PC-9 (cell line): ENCODE data around the gene CD48. TPM values are rescaled to one million over a fixed set of nuclear protein-coding genes. Genes with fewer than 3 reads are reported as not detected.
"Not testable (repeated sequence)": the region's sequence is repeated elsewhere in the genome, so short reads cannot be mapped to it uniquely, and the experiment has no call there.

Experiments used
- BruUV-seq: library from RNA; stranded (reverse); fragments of 400-500 nt; replicated peaks from 2 replicates; lab custom pipeline; 2021; lab: Mats Ljungman, UMichigan
- CTCF ChIA-PET: fragments of 300-600 bp; sonication (Branson Sonifier 250); formaldehyde crosslinking; loops from one replicate; lab custom pipeline; 2022; ENCODE audit warnings: antibody characterized with exemption; lab: Charles Lee
- POLR2A ChIA-PET: fragments of 300-600 bp; sonication (Branson Sonifier 250); formaldehyde crosslinking; loops from one replicate; lab custom pipeline; 2022; ENCODE audit warnings: antibody characterized with exemption; ENCODE audit not compliant: unreplicated experiment; lab: Charles Lee
- DNase-seq, 2 experiments: peaks; one replicate each; pipeline versions ENCODE4 v3.0.0 to v3.0.0-alpha.2; 2015 to 2022; ENCODE audit warnings: mixed read lengths in 1 of 2
- H2AFZ ChIP-seq: fragments of 200-600 bp; sonication (generic); 2 replicates; pipeline ENCODE4 v1.8.1; 2017; ENCODE audit warnings: antibody characterized with exemption
- H3F3A ChIP-seq: fragments of 200-600 bp; sonication (generic); 2 replicates; pipeline ENCODE4 v1.8.1; 2017; ENCODE audit warnings: antibody characterized with exemption, mild to moderate bottlenecking, low read depth; ENCODE audit not compliant: insufficient read depth
- H3K27ac ChIP-seq: fragments of 200-600 bp; sonication (generic); 2 replicates; pipeline ENCODE4 v1.6.1; 2016; ENCODE audit warnings: mixed run types
- H3K27me3 ChIP-seq: fragments of 200-600 bp; sonication (generic); 2 replicates; pipeline ENCODE4 v1.6.1; 2016; ENCODE audit warnings: low read depth, mixed run types; ENCODE audit not compliant: insufficient read depth
- H3K36me3 ChIP-seq: fragments of 200-600 bp; sonication (generic); 2 replicates; pipeline ENCODE4 v1.6.1; 2016; ENCODE audit warnings: low read depth, mixed run types
- H3K4me1 ChIP-seq: fragments of 200-600 bp; sonication (generic); replicated peaks from 2 replicates; pipeline ENCODE4 v1.6.1; 2016; ENCODE audit warnings: mixed run types; ENCODE audit not compliant: insufficient read depth
- H3K4me2 ChIP-seq: fragments of 200-600 bp; sonication (generic); 2 replicates; pipeline ENCODE4 v1.6.1; 2017; ENCODE audit warnings: mixed run types
- H3K4me3 ChIP-seq: fragments of 200-600 bp; sonication (generic); 2 replicates; pipeline ENCODE4 v1.6.1; 2016; ENCODE audit warnings: mixed run types
- H3K79me2 ChIP-seq: fragments of 200-600 bp; sonication (generic); 2 replicates; pipeline ENCODE4 v1.6.1; 2017; ENCODE audit warnings: low read depth, mixed run types
- H3K9me2 ChIP-seq: fragments of 200-600 bp; sonication (generic); 2 replicates; pipeline ENCODE4 v1.8.1; 2017; ENCODE audit warnings: mild to moderate bottlenecking; ENCODE audit not compliant: insufficient read depth
- H3K9me3 ChIP-seq: fragments of 200-600 bp; sonication (generic); 2 replicates; pipeline ENCODE4 v1.8.1; 2016; ENCODE audit warnings: low read depth; ENCODE audit not compliant: insufficient read depth
- H4K20me1 ChIP-seq: fragments of 200-600 bp; sonication (generic); 2 replicates; pipeline ENCODE4 v1.8.1; 2017; ENCODE audit not compliant: insufficient read depth
- EZH2 ChIP-seq: fragments of 200-600 bp; sonication (generic); IDR thresholded peaks from 2 replicates; pipeline ENCODE4 v1.8.0; 2017; ENCODE audit warnings: antibody characterized with exemption, low read depth
- intact Hi-C: fragments of 100-400 bp; cut with micrococcal nuclease; formaldehyde crosslinking; loops from one replicate; pipeline ENCODE4 v1.10.0; 2022; ENCODE audit not compliant: unreplicated experiment
- total RNA-seq: library from RNA; stranded (reverse); gene quantifications from 2 replicates; pipeline ENCODE4 v1.2.3, GENCODE V29; 2021
- TF ChIP-seq, protein P1 (sequence below): fragments of 200-600 bp; sonication (generic); conservative IDR thresholded peaks from 2 replicates; pipeline ENCODE4 v1.6.1; 2017; ENCODE audit warnings: mixed run types, antibody characterized with exemption, mild to moderate bottlenecking, moderate library complexity

CD48 gene
- total RNA-seq, 1 experiment from 2014 or later, result not detected

DNA sequence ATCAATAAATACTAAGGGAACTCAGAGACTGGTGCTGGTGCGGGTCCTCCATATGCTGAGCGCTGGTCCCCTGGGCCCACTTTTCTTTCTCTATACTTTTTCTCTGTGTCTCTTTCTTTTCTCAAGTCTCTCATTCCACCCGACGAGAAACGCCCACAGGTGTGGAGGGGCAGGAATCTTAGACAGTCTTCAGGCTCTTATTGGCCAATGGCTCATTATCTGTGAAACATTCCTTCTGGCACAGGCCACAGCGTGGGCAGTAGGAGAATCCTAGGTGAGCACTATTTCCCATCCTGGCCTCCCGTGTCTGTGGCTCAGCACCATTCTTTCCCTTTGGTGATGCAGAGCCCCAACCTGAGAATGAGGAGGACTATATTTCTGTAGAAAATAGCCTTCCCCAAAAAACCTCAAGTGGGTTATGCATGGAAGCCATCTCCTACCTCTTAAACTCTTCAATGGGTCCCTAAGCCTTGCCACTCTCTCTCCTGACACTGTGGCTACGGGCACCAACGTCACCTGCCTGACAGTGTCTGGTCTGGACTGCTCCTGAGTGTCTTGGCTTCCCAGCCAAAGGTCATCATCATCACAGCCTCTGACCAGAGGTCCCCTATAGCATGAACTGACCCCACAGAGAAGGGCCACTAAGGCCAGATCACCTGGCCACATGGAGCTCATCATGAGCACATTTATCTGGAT, 58.5 kb downstream of the CD48 start:
- H4K20me1 ChIP-seq, result no peaks in the 10 kb centered on the region
- H3K79me2 ChIP-seq, result no peaks in the 10 kb centered on the region
- POLR2A ChIA-PET, result no interaction called here
- peaks cover 71% of the 10 kb centered on the region for H3K27me3 ChIP-seq
- no peak overlapping the region for H3K27ac ChIP-seq
- no peak overlapping the region for H3K4me3 ChIP-seq
- intact Hi-C loops, result no loop called here
- H3K9me3 ChIP-seq, result no peaks in the 10 kb centered on the region
- no peaks in the 10 kb centered on the region for H3K4me1 ChIP-seq
- DNase-seq, result no peak
- no peaks in the 10 kb centered on the region for H3K36me3 ChIP-seq
- H2AFZ ChIP-seq, result no peak overlapping the region
- no peaks in the 10 kb centered on the region for H3F3A ChIP-seq
- CTCF ChIA-PET, result no interaction called here
- H3K4me2 ChIP-seq, result no peak overlapping the region
- BruUV-seq, result no TSS peak
- no peaks in the 10 kb centered on the region; the same call in 1 of the 2 replicates for H3K9me2 ChIP-seq
- no peak for TF ChIP-seq EZH2
- TF ChIP-seq, protein P1, sequence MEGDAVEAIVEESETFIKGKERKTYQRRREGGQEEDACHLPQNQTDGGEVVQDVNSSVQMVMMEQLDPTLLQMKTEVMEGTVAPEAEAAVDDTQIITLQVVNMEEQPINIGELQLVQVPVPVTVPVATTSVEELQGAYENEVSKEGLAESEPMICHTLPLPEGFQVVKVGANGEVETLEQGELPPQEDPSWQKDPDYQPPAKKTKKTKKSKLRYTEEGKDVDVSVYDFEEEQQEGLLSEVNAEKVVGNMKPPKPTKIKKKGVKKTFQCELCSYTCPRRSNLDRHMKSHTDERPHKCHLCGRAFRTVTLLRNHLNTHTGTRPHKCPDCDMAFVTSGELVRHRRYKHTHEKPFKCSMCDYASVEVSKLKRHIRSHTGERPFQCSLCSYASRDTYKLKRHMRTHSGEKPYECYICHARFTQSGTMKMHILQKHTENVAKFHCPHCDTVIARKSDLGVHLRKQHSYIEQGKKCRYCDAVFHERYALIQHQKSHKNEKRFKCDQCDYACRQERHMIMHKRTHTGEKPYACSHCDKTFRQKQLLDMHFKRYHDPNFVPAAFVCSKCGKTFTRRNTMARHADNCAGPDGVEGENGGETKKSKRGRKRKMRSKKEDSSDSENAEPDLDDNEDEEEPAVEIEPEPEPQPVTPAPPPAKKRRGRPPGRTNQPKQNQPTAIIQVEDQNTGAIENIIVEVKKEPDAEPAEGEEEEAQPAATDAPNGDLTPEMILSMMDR, result no peak

DNA sequence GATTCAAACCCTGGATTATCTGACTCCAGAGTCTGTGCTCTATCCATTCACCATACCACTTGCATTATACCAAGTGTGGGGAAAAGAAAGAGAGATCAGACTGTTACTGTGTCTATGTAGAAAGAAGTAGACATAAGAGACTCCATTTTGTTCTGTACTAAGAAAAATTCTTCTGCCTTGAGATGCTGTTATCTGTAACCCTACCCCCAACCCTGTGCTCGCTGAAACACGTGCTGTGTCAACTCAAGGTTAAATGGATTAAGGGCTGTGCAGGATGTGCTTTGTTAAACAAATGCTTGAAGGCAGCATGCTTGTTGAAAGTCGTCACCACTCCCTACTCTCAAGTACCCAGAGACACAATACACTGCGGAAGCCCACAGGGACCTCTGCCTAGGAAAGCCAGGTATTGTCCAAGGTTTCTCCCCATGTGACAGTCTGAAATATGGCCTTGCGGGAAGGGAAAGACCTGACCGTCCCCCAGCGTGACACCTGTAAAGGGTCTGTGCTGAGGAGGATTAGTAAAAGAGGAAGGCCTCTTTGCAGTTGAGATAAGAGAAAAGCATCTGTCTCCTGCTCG, 59.5 kb downstream of the CD48 start:
- H3K4me2 ChIP-seq, H4K20me1 ChIP-seq, H3K9me3 ChIP-seq, intact Hi-C loops, H2AFZ ChIP-seq, H3K9me2 ChIP-seq, H3K4me1 ChIP-seq, BruUV-seq, H3K4me3 ChIP-seq, DNase-seq, H3F3A ChIP-seq, H3K36me3 ChIP-seq, H3K27ac ChIP-seq, POLR2A ChIA-PET, H3K79me2 ChIP-seq, CTCF ChIA-PET: not testable (repeated sequence)
- peaks cover 68% of the 10 kb centered on the region for H3K27me3 ChIP-seq

DNA sequence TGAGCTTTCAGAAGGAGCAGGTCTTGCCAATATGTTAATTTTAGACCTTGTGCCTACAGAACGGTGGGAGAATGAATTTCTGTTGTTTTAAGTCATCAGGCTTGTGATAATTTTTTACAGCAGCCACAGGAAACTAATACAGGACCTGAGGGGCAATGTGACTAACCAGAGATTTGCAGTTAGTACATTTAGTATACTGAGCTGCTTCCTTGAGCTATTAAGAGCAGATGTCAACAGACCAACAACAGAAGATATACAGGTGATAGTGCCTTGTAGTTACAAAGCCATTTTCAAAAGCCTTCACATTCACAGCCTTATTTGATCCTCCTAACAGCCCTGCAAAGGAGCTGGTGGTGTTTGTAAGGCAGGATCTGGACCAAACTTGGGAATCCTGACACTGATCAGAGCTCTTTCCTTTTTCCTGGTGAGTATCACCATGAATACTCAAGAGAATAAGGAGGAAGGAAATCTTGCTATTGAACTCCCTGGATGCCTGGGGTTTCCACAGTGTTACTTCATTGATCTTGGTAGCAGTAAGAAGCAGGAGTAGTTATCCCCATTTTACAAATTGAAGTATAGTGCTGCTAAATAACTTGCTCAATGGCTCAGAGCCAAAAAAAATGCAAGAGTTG, 60.1 kb downstream of the CD48 start:
- no peak overlapping the region for H3K4me3 ChIP-seq
- no peak for DNase-seq
- peaks cover 68% of the 10 kb centered on the region for H3K27me3 ChIP-seq
- intact Hi-C loops, result no loop called here
- H3K9me2 ChIP-seq, result no peaks in the 10 kb centered on the region; the same call in 1 of the 2 replicates
- CTCF ChIA-PET, result no interaction called here
- H3K4me2 ChIP-seq, result no peak overlapping the region
- H3K27ac ChIP-seq, result no peak overlapping the region
- no peaks in the 10 kb centered on the region for H3F3A ChIP-seq
- no peaks in the 10 kb centered on the region for H3K4me1 ChIP-seq
- BruUV-seq, result no TSS peak
- POLR2A ChIA-PET, result no interaction called here
- TF ChIP-seq, protein P1, result no peak
- no peak for TF ChIP-seq EZH2
- no peaks in the 10 kb centered on the region for H3K9me3 ChIP-seq
- no peak overlapping the region for H2AFZ ChIP-seq
- no peaks in the 10 kb centered on the region for H3K36me3 ChIP-seq
- no peaks in the 10 kb centered on the region for H4K20me1 ChIP-seq
- H3K79me2 ChIP-seq, result no peaks in the 10 kb centered on the region
